HK-2 (cell line): ENCODE data around the gene ATP8B4.
"Not testable (repeated sequence)": the region's sequence is repeated elsewhere in the genome, so short reads cannot be mapped to it uniquely, and the experiment has no call there.

ENCODE experiments used
- DNase-seq: peaks from one replicate; pipeline ENCODE4 v3.0.0-alpha.2; 2018; ENCODE audit not compliant: unreplicated experiment

Gene ATP8B4

GRCh38 chr15:50137893-50138292 is 18.9 kb upstream of the ATP8B4 start:
- no peak for DNase-seq

GRCh38 chr15:50137330-50137761 is 18.3 kb upstream of the ATP8B4 start:
- no peak for DNase-seq

GRCh38 chr15:50135031-50135551 is 16.1 kb upstream of the ATP8B4 start:
- no peak for DNase-seq

GRCh38 chr15:50134524-50135024 is 15.5 kb upstream of the ATP8B4 start:
- DNase-seq = no peak

GRCh38 chr15:50132251-50132984 is 13.4 kb upstream of the ATP8B4 start:
- DNase-seq = not testable (repeated sequence)

GRCh38 chr15:50131617-50132016 is 12.6 kb upstream of the ATP8B4 start:
- no peak for DNase-seq

GRCh38 chr15:50128266-50128665 is 9.2 kb upstream of the ATP8B4 start:
- no peak for DNase-seq

- no peak for DNase-seq
Measured at GRCh38 chr15:50127255-50127777, 8.3 kb upstream of the ATP8B4 start.

GRCh38 chr15:50126072-50126471 is 7.0 kb upstream of the ATP8B4 start:
- no peak for DNase-seq

- DNase-seq = no peak
Measured at GRCh38 chr15:50124631-50125030, 5.6 kb upstream of the ATP8B4 start.

- no peak for DNase-seq
Measured at GRCh38 chr15:50123861-50124557, 5.0 kb upstream of the ATP8B4 start.

GRCh38 chr15:50120729-50121128 is 1.7 kb upstream of the ATP8B4 start:
- no peak for DNase-seq

GRCh38 chr15:50117431-50118027 is 1.5 kb downstream of the ATP8B4 start:
- no peak for DNase-seq

GRCh38 chr15:50116477-50116876 is 2.6 kb downstream of the ATP8B4 start:
- DNase-seq = no peak

GRCh38 chr15:50113992-50114780 is 4.8 kb downstream of the ATP8B4 start:
- DNase-seq = no peak

- no peak for DNase-seq
Measured at GRCh38 chr15:50113187-50113505, 5.9 kb downstream of the ATP8B4 start.

GRCh38 chr15:50112488-50113186 is 6.4 kb downstream of the ATP8B4 start:
- DNase-seq = no peak

GRCh38 chr15:50110285-50110684 is 8.7 kb downstream of the ATP8B4 start:
- DNase-seq = no peak

- DNase-seq = no peak
Measured at GRCh38 chr15:50109076-50109987, 9.7 kb downstream of the ATP8B4 start.

- no peak for DNase-seq
Measured at GRCh38 chr15:50108461-50108860, 10.6 kb downstream of the ATP8B4 start.
